SK-N-SH (cell line): Measurements from ENCODE around the gene ZDHHC14. TPM values are rescaled to one million over a fixed set of nuclear protein-coding genes. Genes with fewer than 3 reads are reported as not detected.

Source experiments
- CTCF ChIA-PET: fragments of 300-600, 350-600 bp; formaldehyde crosslinking; extraction: SDS; loops from one replicate; lab custom pipeline; 2021; lab: Yijun Ruan, JAX
- POLR2A ChIA-PET: fragments of 350-600 bp; sonication (Branson Sonifier 250); formaldehyde crosslinking; extraction: SDS; loops from one replicate; lab custom pipeline; 2020; ENCODE audit warnings: antibody characterized with exemption, inconsistent platforms; lab: Yijun Ruan, JAX
- DNase-seq: peaks from one replicate; pipeline ENCODE4 v3.0.0; 2012
- H2AFZ ChIP-seq: fragments of 200-600 bp; sonication (generic); 2 replicates; pipeline ENCODE4 v1.8.1; 2016; ENCODE audit warnings: antibody characterized with exemption, mild to moderate bottlenecking, low read depth
- H3F3A ChIP-seq: fragments of 200-600 bp; sonication (generic); replicated peaks from 2 replicates; pipeline ENCODE3; 2016; ENCODE audit warnings: antibody characterized with exemption, mild to moderate bottlenecking; ENCODE audit not compliant: insufficient read depth
- H3K27ac ChIP-seq, 2 experiments: fragments of 200-500 bp in 1 of 2; fragments of 200-600 bp in 1 of 2; sonication (Bioruptor generic) in 1 of 2; sonication (generic), shearing (Covaris generic) in 1 of 2; 2 replicates each; pipeline versions ENCODE4 v1.5.1 to v1.6.1; 2014 to 2016; ENCODE audit warnings: low read depth in 2 of 2, inconsistent platforms in 1 of 2, low read length in 1 of 2, mild to moderate bottlenecking in 1 of 2, mixed read lengths in 1 of 2
- H3K27me3 ChIP-seq: fragments of 200-600 bp; sonication (generic), shearing (Covaris generic); 2 replicates; pipeline ENCODE4 v1.6.1; 2016; ENCODE audit warnings: mixed run types; ENCODE audit not compliant: insufficient read depth
- H3K36me3 ChIP-seq, 2 experiments: fragments of 200-500 bp in 1 of 2; fragments of 200-600 bp in 1 of 2; sonication (Bioruptor generic) in 1 of 2; sonication (generic) in 1 of 2; replicated peaks in 1 of 2; 2 replicates each; pipeline versions ENCODE3 to v1.5.1; 2014 to 2016; ENCODE audit warnings: low read length in 1 of 2, mild to moderate bottlenecking in 1 of 2; ENCODE audit not compliant: insufficient read depth in 2 of 2, control insufficient read depth in 1 of 2
- H3K4me1 ChIP-seq, 2 experiments: fragments of 200-500 bp in 1 of 2; fragments of 200-600 bp in 1 of 2; sonication (Bioruptor generic) in 1 of 2; sonication (generic), shearing (Covaris generic) in 1 of 2; 2 replicates each; pipeline versions ENCODE4 v1.5.1 to v1.6.1; 2014 to 2016; ENCODE audit warnings: low read depth in 1 of 2, low read length in 1 of 2, mixed run types in 1 of 2; ENCODE audit not compliant: insufficient read depth in 2 of 2, control insufficient read depth in 1 of 2
- H3K4me2 ChIP-seq: fragments of 200-600 bp; sonication (generic), shearing (Covaris generic); 2 replicates; pipeline ENCODE4 v1.6.1; 2017; ENCODE audit warnings: mixed run types
- H3K4me3 ChIP-seq, 2 experiments: fragments of 200-500 bp in 1 of 2; fragments of 200-600 bp in 1 of 2; sonication (Bioruptor generic) in 1 of 2; sonication (generic), shearing (Covaris generic) in 1 of 2; 2 replicates each; pipeline versions ENCODE4 v1.5.1 to v1.8.1; 2014 to 2016; ENCODE audit warnings: low read depth in 2 of 2, inconsistent platforms in 1 of 2, low read length in 1 of 2, mild to moderate bottlenecking in 1 of 2, mixed read lengths in 1 of 2, moderate library complexity in 1 of 2
- H3K79me2 ChIP-seq: fragments of 200-600 bp; sonication (generic); 2 replicates; pipeline ENCODE4 v1.8.1; 2017; ENCODE audit warnings: mild to moderate bottlenecking; ENCODE audit not compliant: insufficient read depth
- H3K9ac ChIP-seq: fragments of 200-600 bp; sonication (generic); 2 replicates; pipeline ENCODE4 v1.6.1; 2017; ENCODE audit warnings: mixed run types
- H3K9me2 ChIP-seq: fragments of 200-600 bp; sonication (generic); 2 replicates; pipeline ENCODE4 v1.6.1; 2017; ENCODE audit warnings: mixed run types
- H3K9me3 ChIP-seq: fragments of 200-600 bp; sonication (generic); 2 replicates; pipeline ENCODE4 v1.6.1; 2017; ENCODE audit warnings: mixed run types, mild to moderate bottlenecking, moderate library complexity
- H4K20me1 ChIP-seq: fragments of 200-600 bp; sonication (generic); 2 replicates; pipeline ENCODE4 v1.6.1; 2017; ENCODE audit warnings: mild to moderate bottlenecking, mixed run types; ENCODE audit not compliant: insufficient read depth
- CHD2 ChIP-seq: fragments of 150-350 bp; IDR thresholded peaks from 2 replicates; pipeline ENCODE4 v1.6.1; 2018; ENCODE audit warnings: low read length; ENCODE audit not compliant: partially characterized antibody
- EP300 ChIP-seq, 2 experiments: IDR thresholded peaks; 2 replicates each; pipeline versions ENCODE4 v1.4.0 to v1.6.1; 2012; ENCODE audit warnings: borderline replicate concordance in 1 of 2, low read depth in 1 of 2, low read length in 1 of 2
- EZH2phosphoT487 ChIP-seq: fragments of 200-600 bp; sonication (generic); IDR thresholded peaks from 2 replicates; pipeline ENCODE4 v1.6.1; 2017; ENCODE audit warnings: low read depth, mixed run types, mild to moderate bottlenecking, antibody characterized with exemption, moderate library complexity, borderline replicate concordance
- FOSL2 ChIP-seq: IDR thresholded peaks from 2 replicates; pipeline ENCODE4 v1.4.0; 2012; ENCODE audit warnings: low read depth, mild to moderate bottlenecking, moderate library complexity, borderline replicate concordance
- FOXJ3 ChIP-seq: sonication (generic); formaldehyde crosslinking; IDR thresholded peaks from 2 replicates; pipeline ENCODE4 v1.5.1; 2020; ENCODE audit warnings: mild to moderate bottlenecking, missing genetic modification reagents
- GATA2 ChIP-seq: sonication (generic); formaldehyde crosslinking; IDR thresholded peaks from 2 replicates; pipeline ENCODE4 v1.5.0; 2020; ENCODE audit warnings: mild to moderate bottlenecking, missing genetic modification reagents
- JUND ChIP-seq: IDR thresholded peaks from 2 replicates; pipeline ENCODE4 v1.4.0; 2012
- POLR2AphosphoS5 ChIP-seq: IDR thresholded peaks from 2 replicates; pipeline ENCODE4 v1.6.1; 2012; ENCODE audit warnings: low read depth, low read length
- RAD21 ChIP-seq: IDR thresholded peaks from 2 replicates; pipeline ENCODE4 v1.6.1; 2012; ENCODE audit warnings: mild to moderate bottlenecking, low read length
- SIN3A ChIP-seq: IDR thresholded peaks from 2 replicates; pipeline ENCODE4 v1.6.1; 2012; ENCODE audit warnings: low read depth, mild to moderate bottlenecking, low read length, moderate library complexity, borderline replicate concordance
- SMC3 ChIP-seq: IDR thresholded peaks from 2 replicates; pipeline ENCODE4 v1.6.1; 2012; ENCODE audit warnings: low read depth, low read length, improper control_type of control experiment
- TAF1 ChIP-seq: IDR thresholded peaks from 2 replicates; pipeline ENCODE4 v1.6.1; 2012; ENCODE audit warnings: low read depth, mild to moderate bottlenecking, low read length, moderate library complexity, borderline replicate concordance
- WGBS: methylation state at CpG from one replicate; pipeline ENCODE4 v1.1.6; 2017; ENCODE audit warnings: low lambda C conversion rate; 5-methylcytosine and 5-hydroxymethylcytosine counted together
- polyA plus RNA-seq, 3 experiments: library from polyadenylated mRNA; depleted of rRNA; stranded (reverse); fragments of >200 nt; gene quantifications; 2 replicates each; pipeline ENCODE4 v1.2.3, GENCODE V29; 2012
- TF ChIP-seq, protein P1 (sequence below): fragments of 150-350 bp; IDR thresholded peaks from 2 replicates; pipeline ENCODE4 v1.6.1; 2016; ENCODE audit warnings: mild to moderate bottlenecking, low read depth, low read length
- TF ChIP-seq, protein P2 (sequence below): IDR thresholded peaks from 2 replicates; pipeline ENCODE4 v1.4.0; 2012; ENCODE audit warnings: low read depth, borderline replicate concordance
- TF ChIP-seq, protein P3 (sequence below): fragments of 150-350 bp; IDR thresholded peaks from 2 replicates; pipeline ENCODE4 v1.6.1; 2017; ENCODE audit warnings: antibody characterized with exemption, low read length, low read depth, borderline replicate concordance
- TF ChIP-seq, protein P4 (sequence below): IDR thresholded peaks from 2 replicates; pipeline ENCODE4 v1.6.1; 2012; ENCODE audit warnings: mild to moderate bottlenecking, low read depth, low read length, moderate library complexity

Gene ZDHHC14
- polyA plus RNA-seq, 1 of the 3 experiments (the other 2 are of a cell fraction), result 5.4 TPM

DNA sequence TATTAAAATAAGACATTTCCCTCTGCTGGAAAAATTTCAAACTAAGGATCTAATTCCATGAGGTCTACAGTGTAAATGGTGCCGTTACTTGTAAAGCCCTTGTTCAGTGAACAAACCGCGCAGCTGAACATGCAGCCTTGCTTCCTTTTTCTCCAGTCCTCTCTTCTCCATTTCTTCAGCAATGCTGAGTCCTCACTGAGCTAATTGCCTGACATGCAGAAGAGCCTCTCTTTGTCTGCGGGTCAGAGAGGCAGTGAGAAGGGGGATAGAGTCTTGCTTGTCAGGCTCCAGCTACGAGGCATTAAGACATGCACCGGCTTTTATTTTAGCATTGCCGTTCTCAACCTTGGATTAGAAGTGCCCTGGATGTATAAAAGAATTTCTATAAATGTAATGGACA, 25.7 kb downstream of the ZDHHC14 start:
- Histone ChIP-seq H3K4me1 (no peaks in the 10 kb centered on the region), H3K27ac (no peak overlapping the region), H3K27me3 (no peaks in the 10 kb centered on the region), H3K36me3 (no peaks in the 10 kb centered on the region), H3K9me2 (no peaks in the 10 kb centered on the region), H3K79me2 (no peaks in the 10 kb centered on the region), H3K9me3 (no peaks in the 10 kb centered on the region), H4K20me1 (no peaks in the 10 kb centered on the region), H3K9ac (no peak overlapping the region), H3K4me2 (no peak overlapping the region), H3K4me3 (no peak overlapping the region), H3F3A (no peaks in the 10 kb centered on the region), H2AFZ (no peak overlapping the region)
- WGBS, result 96% methylated on average over 7 of the region's 7 CpGs
- no peak for DNase-seq
- no peak for TF ChIP-seq FOSL2
- TF ChIP-seq, protein P1, sequence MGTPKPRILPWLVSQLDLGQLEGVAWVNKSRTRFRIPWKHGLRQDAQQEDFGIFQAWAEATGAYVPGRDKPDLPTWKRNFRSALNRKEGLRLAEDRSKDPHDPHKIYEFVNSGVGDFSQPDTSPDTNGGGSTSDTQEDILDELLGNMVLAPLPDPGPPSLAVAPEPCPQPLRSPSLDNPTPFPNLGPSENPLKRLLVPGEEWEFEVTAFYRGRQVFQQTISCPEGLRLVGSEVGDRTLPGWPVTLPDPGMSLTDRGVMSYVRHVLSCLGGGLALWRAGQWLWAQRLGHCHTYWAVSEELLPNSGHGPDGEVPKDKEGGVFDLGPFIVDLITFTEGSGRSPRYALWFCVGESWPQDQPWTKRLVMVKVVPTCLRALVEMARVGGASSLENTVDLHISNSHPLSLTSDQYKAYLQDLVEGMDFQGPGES, result no peak
- no peak for TF ChIP-seq EZH2phosphoT487
- TF ChIP-seq, protein P2, sequence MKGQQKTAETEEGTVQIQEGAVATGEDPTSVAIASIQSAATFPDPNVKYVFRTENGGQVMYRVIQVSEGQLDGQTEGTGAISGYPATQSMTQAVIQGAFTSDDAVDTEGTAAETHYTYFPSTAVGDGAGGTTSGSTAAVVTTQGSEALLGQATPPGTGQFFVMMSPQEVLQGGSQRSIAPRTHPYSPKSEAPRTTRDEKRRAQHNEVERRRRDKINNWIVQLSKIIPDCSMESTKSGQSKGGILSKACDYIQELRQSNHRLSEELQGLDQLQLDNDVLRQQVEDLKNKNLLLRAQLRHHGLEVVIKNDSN, result no peak
- TF ChIP-seq CHD2, result no peak
- TF ChIP-seq JUND, result no peak
- no peak for TF ChIP-seq TAF1
- no peak for TF ChIP-seq EP300 (IDR thresholded peaks at IDR 0.05; ENCODE audit: borderline replicate concordance in 1 of 2, low read depth in 1 of 2, low read length in 1 of 2)
- no peak for TF ChIP-seq SIN3A
- no peak for TF ChIP-seq SMC3
- TF ChIP-seq GATA2 (CRISPR knock-in tag), result no peak
- TF ChIP-seq, protein P3, sequence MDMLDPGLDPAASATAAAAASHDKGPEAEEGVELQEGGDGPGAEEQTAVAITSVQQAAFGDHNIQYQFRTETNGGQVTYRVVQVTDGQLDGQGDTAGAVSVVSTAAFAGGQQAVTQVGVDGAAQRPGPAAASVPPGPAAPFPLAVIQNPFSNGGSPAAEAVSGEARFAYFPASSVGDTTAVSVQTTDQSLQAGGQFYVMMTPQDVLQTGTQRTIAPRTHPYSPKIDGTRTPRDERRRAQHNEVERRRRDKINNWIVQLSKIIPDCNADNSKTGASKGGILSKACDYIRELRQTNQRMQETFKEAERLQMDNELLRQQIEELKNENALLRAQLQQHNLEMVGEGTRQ, result no peak
- no peak for TF ChIP-seq FOXJ3 (CRISPR knock-in tag)
- no peak for TF ChIP-seq POLR2AphosphoS5
- no peak for TF ChIP-seq RAD21
- TF ChIP-seq, protein P4, sequence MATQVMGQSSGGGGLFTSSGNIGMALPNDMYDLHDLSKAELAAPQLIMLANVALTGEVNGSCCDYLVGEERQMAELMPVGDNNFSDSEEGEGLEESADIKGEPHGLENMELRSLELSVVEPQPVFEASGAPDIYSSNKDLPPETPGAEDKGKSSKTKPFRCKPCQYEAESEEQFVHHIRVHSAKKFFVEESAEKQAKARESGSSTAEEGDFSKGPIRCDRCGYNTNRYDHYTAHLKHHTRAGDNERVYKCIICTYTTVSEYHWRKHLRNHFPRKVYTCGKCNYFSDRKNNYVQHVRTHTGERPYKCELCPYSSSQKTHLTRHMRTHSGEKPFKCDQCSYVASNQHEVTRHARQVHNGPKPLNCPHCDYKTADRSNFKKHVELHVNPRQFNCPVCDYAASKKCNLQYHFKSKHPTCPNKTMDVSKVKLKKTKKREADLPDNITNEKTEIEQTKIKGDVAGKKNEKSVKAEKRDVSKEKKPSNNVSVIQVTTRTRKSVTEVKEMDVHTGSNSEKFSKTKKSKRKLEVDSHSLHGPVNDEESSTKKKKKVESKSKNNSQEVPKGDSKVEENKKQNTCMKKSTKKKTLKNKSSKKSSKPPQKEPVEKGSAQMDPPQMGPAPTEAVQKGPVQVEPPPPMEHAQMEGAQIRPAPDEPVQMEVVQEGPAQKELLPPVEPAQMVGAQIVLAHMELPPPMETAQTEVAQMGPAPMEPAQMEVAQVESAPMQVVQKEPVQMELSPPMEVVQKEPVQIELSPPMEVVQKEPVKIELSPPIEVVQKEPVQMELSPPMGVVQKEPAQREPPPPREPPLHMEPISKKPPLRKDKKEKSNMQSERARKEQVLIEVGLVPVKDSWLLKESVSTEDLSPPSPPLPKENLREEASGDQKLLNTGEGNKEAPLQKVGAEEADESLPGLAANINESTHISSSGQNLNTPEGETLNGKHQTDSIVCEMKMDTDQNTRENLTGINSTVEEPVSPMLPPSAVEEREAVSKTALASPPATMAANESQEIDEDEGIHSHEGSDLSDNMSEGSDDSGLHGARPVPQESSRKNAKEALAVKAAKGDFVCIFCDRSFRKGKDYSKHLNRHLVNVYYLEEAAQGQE, result no peak
- CTCF ChIA-PET, result no interaction called here
- POLR2A ChIA-PET, result no interaction called here
